H1 (cell line): Measurements from ENCODE around the gene COL25A1. TPM values are rescaled to one million over a fixed set of nuclear protein-coding genes. Genes with fewer than 3 reads are reported as not detected.

Experiments used
- BCL11A ChIP-seq, 2 experiments: IDR thresholded peaks; one replicate each; pipeline ENCODE4 v1.6.1; 2011; ENCODE audit warnings: low read depth in 2 of 2, low read length in 2 of 2, mild to moderate bottlenecking in 2 of 2
- CBX5 ChIP-seq: fragments of 300-800, 300-1000 bp; sonication (generic); IDR thresholded peaks from 2 replicates; pipeline ENCODE4 v1.7.1; 2016; ENCODE audit warnings: antibody characterized with exemption, low read length, low read depth
- CREB1 ChIP-seq: IDR thresholded peaks from 2 replicates; pipeline ENCODE4 v1.6.1; 2012; ENCODE audit warnings: inconsistent platforms
- EP300 ChIP-seq, 2 experiments: IDR thresholded peaks; 1 replicate in 1 of 2; 2 replicates in 1 of 2; pipeline ENCODE4 v1.6.1; 2011 to 2012; ENCODE audit warnings: low read depth in 2 of 2, low read length in 2 of 2, mild to moderate bottlenecking in 2 of 2, borderline replicate concordance in 1 of 2, inconsistent platforms in 1 of 2, moderate library complexity in 1 of 2
- POLR2A ChIP-seq, 2 experiments: IDR thresholded peaks; 1 replicate in 1 of 2; 2 replicates in 1 of 2; pipeline ENCODE4 v1.6.1; 2011; ENCODE audit warnings: low read depth in 2 of 2, low read length in 2 of 2, mild to moderate bottlenecking in 2 of 2; ENCODE audit errors: control extremely low read depth in 1 of 2
- SIX5 ChIP-seq: IDR thresholded peaks from 2 replicates; pipeline ENCODE4 v1.6.1; 2011; ENCODE audit warnings: mild to moderate bottlenecking, low read depth, low read length
- SP1 ChIP-seq: IDR thresholded peaks from 2 replicates; pipeline ENCODE4 v1.6.1; 2011; ENCODE audit warnings: low read depth, low read length
- SUZ12 ChIP-seq: fragments of 200-600 bp; sonication (generic); IDR thresholded peaks from 2 replicates; pipeline ENCODE4 v1.6.1; 2012; ENCODE audit warnings: mild to moderate bottlenecking, inconsistent platforms, low read length, moderate library complexity, mixed read lengths
- TEAD4 ChIP-seq: IDR thresholded peaks from 2 replicates; pipeline ENCODE4 v1.6.1; 2012; ENCODE audit warnings: low read depth, low read length, inconsistent platforms, mixed read lengths
- polyA plus RNA-seq, 7 experiments: library from polyadenylated mRNA; depleted of rRNA in 3 of 7; stranded (reverse) in 5 of 7; unstranded in 2 of 7; fragments of >200 nt in 5 of 7; fragments of 200-250 nt in 2 of 7; gene quantifications; 1 replicate in 5 of 7; 2 replicates in 1 of 7; 4 replicates in 1 of 7; pipeline versions ENCODE4 v1.2.1 to v1.2.3, GENCODE V29; 2011 to 2013; ENCODE audit warnings: missing spikeins in 2 of 7, mixed read lengths in 2 of 7
- total RNA-seq: library from RNA; stranded (reverse); fragmentation: NEBNext Ultra II Directional; extraction: Animal tissue kit (Norgen Biotek cat#: 25700); gene quantifications from 2 replicates; pipeline ENCODE4 v1.2.1, GENCODE V29; 2021

Gene COL25A1
- total and polyA plus RNA-seq, 2 of the 8 experiments (the other 6 are each of a cell fraction or from before 2014, with no cell fraction given) = 1.1 to 8.3 TPM

DNA sequence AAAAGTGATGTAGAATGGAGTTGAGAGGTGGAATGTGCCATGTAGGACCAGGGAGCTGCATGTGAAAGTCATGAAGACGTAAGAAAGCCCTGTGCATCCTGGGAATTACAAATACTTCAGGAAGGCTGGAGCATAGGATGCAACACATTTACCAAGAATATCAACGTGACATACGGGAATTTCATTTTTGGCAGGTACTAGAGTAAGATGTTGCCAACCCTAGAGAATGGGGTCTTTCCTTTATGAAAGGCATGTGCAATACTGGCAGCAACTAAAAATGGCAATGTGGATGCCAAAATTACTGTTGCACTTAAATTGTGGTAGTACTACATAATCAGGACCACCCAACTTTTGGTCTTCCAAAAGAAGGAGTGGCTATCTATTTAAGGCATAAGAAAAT lies 188.0 kb downstream of the COL25A1 start (continued):
- TF ChIP-seq POLR2A (IDR thresholded peaks at IDR 0.05; ENCODE audit: control extremely low read depth in 1 of 2, low read depth in 2 of 2, low read length in 2 of 2) (no peak), SIX5 (no peak), CREB1 (no peak), EP300 (IDR thresholded peaks at IDR 0.05; ENCODE audit: borderline replicate concordance in 1 of 2, low read depth in 2 of 2, low read length in 2 of 2) (no peak), SP1 (no peak), SUZ12 (no peak), CBX5 (no peak), BCL11A (IDR thresholded peaks at IDR 0.05; ENCODE audit: low read depth in 2 of 2, low read length in 2 of 2) (no peak), TEAD4 (no peak)
